GM12892 (cell line): Measurements from ENCODE around the gene PINLYP.
A peak's percentile ranks its signal among the peaks of the same experiment; 100 is the strongest.
"Not testable (repeated sequence)": the region's sequence is repeated elsewhere in the genome, so short reads cannot be mapped to it uniquely, and the experiment has no call there.

Experiments
- DNase-seq: peaks from one replicate; pipeline ENCODE4 v3.0.0; 2011; ENCODE audit not compliant: insufficient read length
- FAIRE-seq: peaks from 2 replicates; lab custom pipeline; 2011; peaks lifted over from hg19 to GRCh38; lab: Jason Lieb, UNC
- POLR2A ChIP-seq: IDR thresholded peaks from 2 replicates; pipeline ENCODE4 v1.6.1; 2011; ENCODE audit warnings: low read depth, low read length, control low read depth
- POLR2AphosphoS5 ChIP-seq: IDR thresholded peaks from 2 replicates; pipeline ENCODE4 v1.6.1; 2011; ENCODE audit warnings: low read depth, low read length, control low read depth
- TAF1 ChIP-seq: IDR thresholded peaks from 2 replicates; pipeline ENCODE4 v1.6.1; 2011; ENCODE audit warnings: low read depth, mild to moderate bottlenecking, control low read depth, low read length, borderline replicate concordance

The PINLYP gene

DNA sequence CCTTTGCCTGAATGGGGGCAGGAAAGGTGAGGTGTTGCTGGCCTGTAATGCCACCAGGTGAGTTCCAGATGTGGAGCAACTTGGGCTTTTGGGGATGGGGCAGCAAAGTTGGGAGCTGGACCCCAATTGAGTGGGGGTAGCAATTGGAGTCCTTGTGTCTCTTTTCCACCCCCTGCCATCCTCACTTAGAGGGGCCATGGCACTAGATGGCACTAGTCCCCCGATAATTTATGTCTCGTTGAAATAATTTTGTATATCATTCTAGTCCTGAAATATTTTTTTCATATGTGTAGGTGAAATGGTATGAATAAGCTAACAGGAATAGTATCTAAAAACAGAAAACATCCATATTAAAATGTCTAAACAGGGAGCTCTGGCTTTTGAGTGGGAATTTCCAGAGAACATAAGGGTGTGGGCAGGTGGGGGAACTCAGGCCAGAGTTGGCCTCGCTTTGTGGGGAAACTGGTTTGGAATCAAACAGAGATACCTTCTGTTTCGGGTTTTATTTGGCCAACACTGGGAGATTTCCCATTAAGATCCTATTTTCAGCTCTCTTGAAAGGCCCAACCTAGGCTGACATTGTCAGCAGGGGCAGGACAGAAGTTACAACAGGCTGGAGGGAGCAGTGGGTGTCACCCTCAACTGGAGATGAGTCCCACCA lies 24.2 kb downstream of the PINLYP start:
- DNase-seq = no peak
- TF ChIP-seq POLR2A = no peak
- TF ChIP-seq TAF1 = no peak
- TF ChIP-seq POLR2AphosphoS5 = no peak
- no peak for FAIRE-seq

DNA sequence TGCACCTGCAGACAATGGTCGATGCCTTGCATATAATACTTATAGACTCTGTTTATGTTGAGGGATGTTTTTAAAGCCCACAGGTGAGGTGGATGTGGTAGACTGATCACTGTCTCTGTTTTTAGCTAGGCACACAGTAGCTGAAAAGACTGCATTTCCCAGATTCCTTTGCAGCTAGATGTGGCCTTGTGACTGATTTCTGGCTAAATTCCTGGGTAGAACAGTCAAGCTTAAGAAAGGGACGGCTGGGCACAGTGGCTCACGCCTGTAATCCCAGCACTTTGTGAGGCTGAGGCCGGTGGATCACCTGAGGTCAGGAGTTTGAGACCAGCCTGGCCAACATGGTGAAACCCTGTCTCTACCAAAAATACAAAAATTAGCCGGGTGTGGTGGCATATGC lies 24.7 kb downstream of the PINLYP start:
- DNase-seq, FAIRE-seq: not testable (repeated sequence)

DNA sequence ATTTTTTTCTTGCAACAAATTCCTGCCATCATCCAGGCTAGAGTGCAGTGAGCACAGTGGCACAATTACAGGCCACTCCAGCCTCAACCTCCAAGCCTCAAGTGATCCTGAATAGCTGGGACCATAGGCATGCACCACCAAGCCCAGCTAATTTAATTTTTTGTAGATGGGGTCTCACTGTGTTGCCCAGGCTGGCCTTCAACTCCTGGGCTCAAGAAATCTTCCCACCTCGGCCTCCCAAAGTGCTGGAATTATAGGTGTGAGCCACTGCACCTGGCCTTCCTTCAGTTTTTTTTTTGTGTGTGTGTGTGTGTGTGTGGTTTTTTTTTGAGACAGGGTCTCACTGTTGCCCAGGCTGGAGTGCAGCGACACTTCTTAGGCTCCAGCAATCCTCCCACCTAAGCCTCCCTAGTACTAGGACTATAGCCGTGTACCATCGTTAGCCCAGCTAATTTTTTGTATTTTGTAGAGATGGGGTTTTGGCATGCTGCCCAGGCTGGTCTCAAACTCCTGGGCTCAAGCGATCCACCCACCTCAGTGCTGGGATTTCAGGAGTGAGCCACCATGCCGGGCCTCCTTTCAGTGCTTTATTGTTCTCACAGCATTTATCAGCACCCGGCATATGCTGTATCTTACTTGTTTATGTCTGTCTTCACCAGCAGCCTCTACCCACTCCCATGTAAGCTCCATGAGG lies 30.4 kb downstream of the PINLYP start:
- DNase-seq (no peak), FAIRE-seq (no peak)
- TF ChIP-seq TAF1 (no peak), POLR2A (no peak), POLR2AphosphoS5 (no peak)

DNA sequence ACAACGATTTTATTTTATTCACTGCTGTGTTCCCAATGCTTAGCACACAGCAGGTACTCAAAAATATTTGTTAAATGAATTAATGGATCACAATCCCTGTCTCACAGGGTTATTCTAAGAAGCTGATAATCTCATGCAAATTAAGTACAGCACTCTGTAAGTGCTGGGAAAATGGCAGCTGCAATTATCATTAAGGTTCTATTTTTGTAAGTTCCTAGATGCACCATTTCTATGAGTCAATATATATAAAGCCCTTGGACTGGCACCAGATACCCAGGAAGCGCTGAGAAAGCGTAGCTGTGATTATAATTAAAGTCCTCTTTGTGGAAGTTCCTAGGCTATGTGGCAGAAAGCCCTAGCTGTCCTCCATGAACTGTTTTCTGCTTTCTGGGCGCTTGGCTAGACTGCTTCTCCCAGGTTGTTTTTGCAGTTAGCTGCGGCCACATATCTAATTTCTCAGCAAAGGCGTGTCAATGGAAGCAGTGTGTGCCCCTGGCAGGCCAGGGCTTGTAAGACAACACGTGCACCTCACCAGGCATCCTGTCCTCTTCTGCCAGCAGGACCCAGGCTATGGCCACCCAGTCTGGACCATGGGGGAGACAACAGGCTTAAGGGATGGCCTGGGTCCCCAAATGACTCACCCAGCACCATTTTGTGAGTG lies 31.1 kb downstream of the PINLYP start:
- TF ChIP-seq TAF1 (no peak), POLR2AphosphoS5 (no peak), POLR2A (no peak)
- no peak for FAIRE-seq
- no peak for DNase-seq

DNA sequence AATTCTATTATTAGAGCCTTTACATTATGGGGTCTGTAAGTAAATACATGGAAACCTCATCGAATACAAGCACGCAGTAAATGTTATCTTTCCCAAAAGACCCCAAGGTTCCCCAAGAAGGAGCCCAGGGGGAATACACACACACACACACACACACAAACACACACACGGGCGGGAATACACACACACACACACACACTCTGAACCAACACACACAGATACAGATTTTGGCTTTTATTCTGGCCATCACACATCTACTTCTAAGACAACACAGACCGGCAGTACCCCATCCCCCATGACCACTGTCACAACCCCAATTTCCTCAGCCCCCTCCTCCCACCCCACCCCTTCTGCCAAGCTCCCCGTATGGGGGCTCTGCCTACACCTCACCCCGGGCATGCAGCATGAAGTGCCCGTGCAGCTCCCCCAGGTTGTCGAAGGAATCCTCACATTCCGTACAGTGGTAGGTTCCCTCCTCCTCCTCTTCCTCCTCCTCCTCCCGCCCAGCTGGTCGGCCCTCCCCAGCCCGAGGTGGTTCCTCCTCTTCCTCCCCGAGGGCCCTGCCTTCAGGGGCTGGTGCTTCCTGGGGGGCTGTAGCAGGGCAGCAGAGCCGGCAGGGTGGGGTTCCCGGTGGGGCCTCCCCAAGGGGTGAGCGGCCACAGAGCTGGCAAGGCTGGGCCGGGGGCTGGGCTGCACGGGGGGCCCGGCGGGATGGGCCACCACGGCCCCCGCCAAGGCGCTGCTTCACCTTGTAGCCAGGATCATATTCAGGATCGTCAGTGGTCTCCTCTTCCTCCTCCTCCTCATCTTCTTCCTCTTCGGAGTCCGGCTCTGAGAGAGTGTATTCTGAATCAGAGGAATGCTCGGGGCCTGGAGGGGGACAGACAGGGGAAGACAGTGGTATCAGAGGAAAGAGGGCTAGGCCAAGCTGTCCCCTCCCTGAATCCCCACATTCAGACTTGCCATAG lies 31.9 kb downstream of the PINLYP start:
- no peak for TF ChIP-seq POLR2AphosphoS5
- TF ChIP-seq POLR2A = peak; percentile 29; the same call in 1 of the 2 replicates
- no peak for DNase-seq
- no peak for FAIRE-seq

DNA sequence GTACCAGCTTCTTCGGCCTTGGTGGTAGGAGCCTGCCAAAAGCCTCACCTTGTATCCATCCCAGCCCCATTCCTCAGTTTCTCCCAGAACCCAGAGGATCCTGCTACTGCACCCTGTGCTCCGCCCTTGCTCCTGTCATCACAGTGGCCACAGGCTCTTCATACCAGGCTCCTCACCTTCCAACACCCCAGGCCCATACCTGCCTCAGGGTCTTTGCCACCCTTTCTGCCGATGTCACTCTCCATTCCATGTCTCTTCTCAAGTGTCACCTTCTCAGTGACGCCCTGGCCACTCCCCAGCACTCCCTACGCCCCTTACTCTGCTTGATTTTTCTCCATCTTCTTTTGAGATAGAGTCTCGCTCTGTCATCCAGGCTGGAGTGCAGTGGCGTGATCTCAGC lies 34.3 kb downstream of the PINLYP start:
- FAIRE-seq (no peak), DNase-seq (no peak)
- no peak for TF ChIP-seq TAF1
- TF ChIP-seq POLR2AphosphoS5 = no peak
- TF ChIP-seq POLR2A = no peak

DNA sequence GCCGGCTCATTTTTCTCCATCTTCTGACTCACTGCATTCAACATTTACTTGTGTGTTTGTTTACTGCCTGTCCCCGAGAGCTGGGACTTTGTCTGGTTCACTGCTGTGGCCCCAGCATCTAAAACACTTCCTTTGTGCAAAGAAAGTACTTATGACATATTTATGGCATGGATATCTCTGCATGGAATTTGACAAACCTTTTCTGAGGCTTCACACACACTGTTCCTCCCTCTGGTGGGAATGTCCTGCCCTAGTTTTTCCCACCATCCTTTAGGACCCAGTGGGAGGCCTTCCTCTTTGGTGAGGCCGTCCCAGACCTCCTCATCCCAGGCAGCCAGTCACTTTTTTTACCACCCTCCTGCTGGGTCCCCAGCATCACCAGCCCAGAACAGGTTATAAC lies 34.9 kb downstream of the PINLYP start:
- no peak for TF ChIP-seq TAF1
- TF ChIP-seq POLR2AphosphoS5 = no peak
- no peak for TF ChIP-seq POLR2A
- no peak for DNase-seq
- no peak for FAIRE-seq

DNA sequence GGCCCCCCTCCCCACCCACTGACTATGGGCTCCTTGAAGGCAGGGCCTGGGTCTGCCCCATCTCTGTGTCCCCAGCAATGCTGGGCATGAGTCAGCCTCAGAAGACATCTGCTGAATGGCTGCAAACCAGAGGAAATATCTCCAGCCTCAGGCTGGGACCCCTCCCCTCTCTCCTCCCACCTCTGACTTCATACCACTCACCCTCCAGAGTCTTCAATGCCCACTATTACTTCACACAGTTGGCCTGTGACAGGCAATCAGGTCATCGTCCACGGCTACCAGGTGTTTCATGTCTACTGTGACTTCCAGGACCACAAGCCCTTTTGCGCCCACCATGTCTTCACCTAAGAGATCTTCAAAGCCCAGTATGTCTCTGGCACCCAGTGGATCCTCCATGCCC lies 36.2 kb downstream of the PINLYP start, which contains the start of gene SRRM5:
SRRM5 (plus strand) TSS at position 301 of the 400 bp plus-strand sequence; CDS start at position 335, 34 bp downstream.
- FAIRE-seq (no peak), DNase-seq (no peak)
- TF ChIP-seq TAF1 = no peak
- TF ChIP-seq POLR2AphosphoS5 = no peak
- no peak for TF ChIP-seq POLR2A

DNA sequence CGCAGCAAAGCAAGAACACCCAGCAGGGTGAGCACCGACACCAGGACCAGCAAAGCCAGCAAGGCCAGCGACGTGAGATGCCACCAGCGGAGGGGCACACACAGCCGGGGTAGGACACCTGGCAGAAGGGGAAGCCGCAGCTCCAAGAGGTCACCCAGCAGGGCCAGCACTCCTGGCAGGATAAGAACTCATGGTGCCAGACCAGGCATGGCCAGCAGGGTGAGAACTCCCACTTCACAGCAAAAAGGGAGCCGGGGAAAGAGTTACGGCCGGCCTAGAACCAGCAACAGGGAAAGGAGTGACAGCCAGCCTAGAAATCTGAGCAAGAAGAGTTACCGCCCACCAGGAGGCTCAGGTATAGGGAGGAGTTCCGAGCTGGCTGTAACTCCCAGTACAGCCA lies 36.8 kb downstream of the PINLYP start:
- DNase-seq (no peak), FAIRE-seq (no peak)
- no peak for TF ChIP-seq POLR2A
- TF ChIP-seq TAF1 = no peak
- TF ChIP-seq POLR2AphosphoS5 = no peak

DNA sequence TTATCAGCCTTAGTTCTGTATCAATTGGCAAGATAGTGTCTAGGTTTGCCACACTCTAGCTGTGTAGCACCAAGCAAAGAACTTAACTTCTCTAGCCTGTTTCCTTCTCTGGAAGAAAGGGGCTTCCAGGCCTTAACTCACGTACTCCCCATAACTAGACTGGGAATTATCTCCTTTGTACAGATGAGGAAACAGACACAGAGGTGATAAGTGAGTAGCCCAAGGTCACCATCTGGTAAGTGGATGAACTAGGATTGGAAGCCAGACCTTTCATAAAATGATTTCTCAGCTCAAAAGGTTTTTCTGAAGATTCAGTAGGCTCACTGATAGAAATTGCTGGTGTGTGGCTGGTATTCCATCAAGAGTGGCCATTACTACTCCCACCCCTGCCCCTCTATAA lies 40.7 kb downstream of the PINLYP start:
- DNase-seq (no peak), FAIRE-seq (no peak)
- no peak for TF ChIP-seq POLR2AphosphoS5
- no peak for TF ChIP-seq POLR2A
- no peak for TF ChIP-seq TAF1

DNA sequence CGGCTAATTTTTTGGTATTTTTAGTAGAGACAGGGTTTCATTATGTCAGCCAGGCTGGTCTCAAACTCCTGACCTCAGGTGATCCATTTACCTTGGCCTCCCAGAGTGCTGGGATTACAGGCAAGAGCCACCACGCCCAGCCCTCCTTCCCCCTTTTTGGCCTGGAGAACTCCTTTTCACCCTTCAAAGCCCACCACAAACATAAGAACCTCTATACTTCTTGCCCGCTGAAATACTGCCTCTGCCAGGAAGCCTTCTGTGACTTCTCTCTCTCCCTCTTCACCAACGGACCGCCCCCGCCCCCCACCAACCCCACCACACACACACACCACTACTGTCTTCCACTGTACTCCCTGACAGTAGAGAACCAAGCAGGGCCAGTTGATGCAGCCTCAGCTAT lies 41.4 kb downstream of the PINLYP start:
- TF ChIP-seq TAF1 = no peak
- TF ChIP-seq POLR2AphosphoS5 = no peak
- no peak for TF ChIP-seq POLR2A
- FAIRE-seq = no peak
- no peak for DNase-seq
